ENCODE data around the gene TRPM5.
A peak's percentile ranks its signal among the peaks of the same experiment; 100 is the strongest.

Gene TRPM5

DNA sequence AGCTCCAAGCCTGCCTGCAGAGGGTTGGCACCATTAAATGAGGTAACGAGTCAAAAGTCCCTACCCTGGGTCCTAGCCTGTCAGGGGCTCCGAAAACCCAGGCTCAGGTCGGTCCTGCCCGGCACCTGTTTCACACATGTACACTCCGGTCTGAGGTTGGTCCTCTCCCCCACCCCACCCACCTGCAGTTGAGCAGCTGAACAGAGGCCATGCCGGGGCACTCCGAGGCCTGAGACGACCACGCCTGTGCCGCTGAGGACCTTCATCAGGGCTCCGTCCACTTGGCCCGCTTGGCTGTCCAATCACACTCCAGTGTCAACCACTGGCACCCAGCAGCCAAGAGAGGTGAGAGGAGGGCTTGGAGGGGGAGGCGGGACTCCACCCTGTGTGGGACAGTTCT lies 42.2 kb downstream of the TRPM5 start:
- no peak for DNase-seq

DNA sequence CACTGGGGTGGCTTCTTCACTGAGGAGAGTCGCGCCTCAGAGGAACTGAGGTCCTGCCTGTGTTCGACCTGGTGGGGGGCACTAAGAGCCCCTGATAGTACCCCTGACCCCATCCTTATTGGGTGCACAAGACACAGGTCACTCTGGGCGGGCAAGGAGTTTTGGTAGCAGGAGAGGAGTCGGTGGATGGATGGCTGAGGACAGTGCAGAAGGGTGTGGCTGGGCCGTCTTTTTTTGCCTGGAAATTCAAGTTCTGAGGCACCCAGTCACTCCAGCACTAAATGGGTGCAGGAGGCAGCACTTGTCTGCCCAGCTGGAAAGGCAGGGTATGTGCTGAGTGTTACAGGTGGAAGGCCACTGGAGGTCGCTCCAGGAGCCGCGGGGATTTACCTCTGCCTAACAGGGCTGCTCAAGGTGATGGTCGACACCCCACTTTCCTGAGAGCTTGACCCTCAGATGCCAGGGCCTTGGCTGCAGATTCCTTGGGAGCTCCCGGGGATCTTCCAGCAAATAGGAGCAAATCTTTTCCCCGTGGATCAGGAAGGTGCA lies 42.8 kb downstream of the TRPM5 start:
- DNase-seq: no peak

DNA sequence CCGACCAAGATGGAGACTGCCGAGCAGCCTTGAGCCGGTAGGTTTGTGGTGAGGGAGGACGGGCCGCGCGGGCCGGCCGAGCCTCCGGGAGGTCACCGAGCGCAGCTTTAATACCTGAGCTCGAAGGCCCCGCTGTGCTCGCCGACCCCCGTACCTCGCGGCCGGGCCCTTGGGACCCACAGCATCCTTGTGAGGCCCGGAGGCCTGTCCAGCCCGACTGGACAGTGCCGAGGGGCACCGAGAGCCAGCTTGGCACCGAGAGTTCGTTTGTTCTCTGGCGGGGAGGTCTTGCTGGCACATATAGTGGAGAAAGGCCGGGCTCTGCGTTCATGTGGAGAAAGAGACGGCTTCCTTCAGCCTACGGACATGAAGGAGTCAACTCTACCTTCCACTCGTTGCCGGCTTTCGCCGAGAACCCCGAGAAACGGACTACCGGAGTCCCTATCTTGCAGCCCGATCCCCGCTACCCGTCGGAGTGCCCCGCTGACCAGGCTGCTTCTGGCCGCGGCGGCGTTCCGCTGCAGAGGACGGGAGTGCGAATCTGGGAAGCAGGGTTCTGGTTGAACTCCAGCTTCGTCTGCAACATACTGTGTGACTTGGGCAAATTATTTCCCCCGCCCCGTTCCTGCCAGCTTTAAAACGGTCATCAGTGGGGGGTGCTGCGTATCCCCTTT lies 43.4 kb downstream of the TRPM5 start:
- no peak for DNase-seq

DNA sequence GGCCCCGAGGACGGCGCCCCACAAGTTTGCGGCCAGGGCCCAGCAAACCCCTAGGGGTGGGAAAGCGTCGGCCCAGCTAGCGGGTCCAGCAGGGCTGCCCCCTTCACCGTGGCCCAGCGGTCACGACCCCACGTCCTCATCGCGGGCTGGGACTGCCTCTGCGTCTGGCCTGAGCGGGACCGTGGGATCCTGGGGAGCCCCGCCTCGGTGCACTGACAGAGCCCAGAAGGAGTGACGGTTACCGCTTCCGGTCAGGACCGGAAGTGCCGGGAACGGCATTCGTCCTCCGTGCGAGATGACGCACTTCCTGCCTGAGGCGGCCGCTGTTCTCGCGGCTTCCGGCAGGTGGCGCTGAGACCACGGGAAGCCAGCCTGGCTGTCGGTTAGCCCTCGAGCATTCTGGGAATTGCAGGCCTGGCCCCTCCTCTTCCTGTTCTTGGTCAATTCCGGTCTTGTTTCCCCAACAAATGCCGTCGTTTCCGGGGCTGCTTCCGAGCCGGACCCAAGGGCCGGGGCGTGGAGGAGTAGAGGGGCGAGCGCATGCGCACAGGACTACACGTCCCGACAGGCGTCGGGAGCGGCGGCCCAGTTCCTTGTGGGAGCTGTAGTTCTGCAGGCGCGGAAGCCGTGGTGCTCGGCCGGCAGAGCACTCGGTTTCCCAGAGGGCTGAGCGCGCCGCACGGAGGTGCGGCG lies 44.1 kb downstream of the TRPM5 start, which contains the start of gene TSSC4:
TSS of gene TSSC4 (plus strand) at position 682 of the 693 bp plus-strand sequence. CDS start 1,884 bp downstream, outside the sequence.
- peak; percentile 98 for DNase-seq

DNA sequence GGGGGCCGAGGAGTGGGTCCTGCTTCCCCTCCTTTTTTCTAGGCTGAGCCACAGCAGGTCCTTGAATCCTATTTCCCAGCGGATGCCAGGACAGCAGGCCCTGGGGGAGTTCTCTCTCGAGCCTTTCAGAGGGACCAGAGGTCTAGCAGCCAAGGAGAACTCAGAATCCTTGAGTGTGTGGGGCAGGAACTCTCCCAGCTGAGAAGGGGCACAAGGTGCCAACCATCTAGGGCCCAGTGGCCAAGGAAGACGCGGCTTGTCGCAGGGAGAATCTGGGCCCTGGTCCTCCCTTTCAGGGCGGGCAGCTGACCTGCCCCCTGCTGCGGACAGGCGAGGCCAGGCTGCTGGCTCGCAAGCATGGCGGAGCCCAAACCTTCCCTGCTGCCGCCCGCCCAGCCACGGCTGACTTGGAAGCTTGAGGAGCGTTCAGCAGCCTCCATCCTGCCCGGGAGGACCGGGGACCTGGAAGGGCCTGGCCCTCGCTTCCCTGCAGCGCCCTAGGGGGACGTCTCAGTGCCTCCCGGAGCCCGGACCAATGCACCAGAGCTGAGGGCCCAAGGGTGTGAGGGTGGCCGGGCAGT lies 44.7 kb downstream of the TRPM5 start:
- DNase-seq: peak; percentile 34

DNA sequence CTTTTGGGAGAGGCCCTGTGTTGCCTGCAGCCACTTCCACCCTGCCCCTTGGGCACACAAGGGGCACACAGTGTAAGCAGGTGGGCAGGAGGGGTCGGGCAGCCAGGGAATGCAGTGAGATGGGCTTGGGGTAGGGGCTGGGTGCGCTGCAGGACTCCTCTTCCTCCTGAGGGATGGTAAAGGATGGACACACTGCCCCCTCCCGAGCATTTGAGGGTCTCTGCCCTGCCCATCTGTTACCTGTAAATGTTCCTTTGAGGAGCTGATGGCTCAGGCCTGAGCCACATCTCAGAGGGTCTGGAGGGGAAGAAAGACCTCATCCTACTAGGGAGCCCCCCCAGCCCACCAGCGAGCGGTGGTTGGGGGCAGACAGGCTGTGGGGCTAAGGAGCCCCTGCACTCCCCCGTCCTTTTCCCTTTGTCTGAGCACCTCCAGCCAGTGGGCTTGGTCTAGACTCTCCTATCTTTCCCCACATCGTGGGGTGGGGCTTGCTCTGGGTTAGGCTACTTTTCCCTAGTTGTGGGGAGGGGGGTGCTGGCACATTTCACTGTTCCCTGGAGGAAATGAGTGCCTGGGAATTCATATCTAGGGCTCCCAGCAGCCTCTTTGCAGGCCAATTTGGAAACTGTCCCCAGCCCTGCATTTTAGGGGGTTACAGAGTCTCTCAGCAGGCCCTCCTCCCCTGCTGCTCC lies 45.5 kb downstream of the TRPM5 start:
- DNase-seq: no peak

DNA sequence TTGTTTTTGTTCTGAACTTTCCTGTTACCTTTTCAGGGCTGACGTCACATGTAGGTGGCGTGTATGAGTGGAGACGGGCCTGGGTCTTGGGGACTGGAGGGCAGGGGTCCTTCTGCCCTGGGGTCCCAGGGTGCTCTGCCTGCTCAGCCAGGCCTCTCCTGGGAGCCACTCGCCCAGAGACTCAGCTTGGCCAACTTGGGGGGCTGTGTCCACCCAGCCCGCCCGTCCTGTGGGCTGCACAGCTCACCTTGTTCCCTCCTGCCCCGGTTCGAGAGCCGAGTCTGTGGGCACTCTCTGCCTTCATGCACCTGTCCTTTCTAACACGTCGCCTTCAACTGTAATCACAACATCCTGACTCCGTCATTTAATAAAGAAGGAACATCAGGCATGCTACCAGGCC lies 47.3 kb downstream of the TRPM5 start:
- no peak for DNase-seq

DNA sequence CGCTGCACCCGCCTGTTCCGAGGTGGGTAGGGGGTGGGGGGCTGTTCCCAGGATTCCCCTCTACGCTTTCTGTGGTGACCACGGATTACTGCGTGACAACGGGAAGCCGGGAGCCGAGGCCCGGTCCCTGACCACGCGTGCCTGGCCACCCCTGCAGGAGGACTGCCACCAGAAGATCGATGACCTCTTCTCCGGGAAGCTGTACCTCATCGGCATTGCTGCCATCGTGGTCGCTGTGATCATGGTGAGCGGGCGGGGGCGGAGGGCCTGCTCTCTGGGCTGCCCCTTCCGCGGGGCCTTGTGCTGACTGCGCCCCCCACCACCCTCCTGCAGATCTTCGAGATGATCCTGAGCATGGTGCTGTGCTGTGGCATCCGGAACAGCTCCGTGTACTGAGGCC lies 47.8 kb downstream of the TRPM5 start:
- DNase-seq: no peak

DNA sequence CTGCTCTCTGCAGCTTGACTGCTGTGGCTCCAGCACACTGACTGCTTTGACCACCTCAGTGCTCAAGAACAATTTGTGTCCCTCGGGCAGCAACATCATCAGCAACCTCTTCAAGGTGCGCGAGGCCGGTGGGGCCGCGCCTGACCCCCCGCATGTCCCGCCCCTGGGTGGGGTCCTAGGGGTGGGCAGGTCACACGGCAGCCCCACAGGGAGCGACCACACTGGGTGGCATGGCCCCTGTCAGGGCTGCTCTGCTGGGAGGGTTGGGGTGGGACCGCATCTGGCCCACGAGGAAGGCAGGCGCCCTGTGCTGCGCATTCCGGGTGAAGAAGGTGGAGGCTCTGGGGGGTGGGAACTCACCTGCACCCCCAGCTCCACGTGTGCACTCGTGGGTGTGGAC lies 48.5 kb downstream of the TRPM5 start:
- DNase-seq: no peak

DNA sequence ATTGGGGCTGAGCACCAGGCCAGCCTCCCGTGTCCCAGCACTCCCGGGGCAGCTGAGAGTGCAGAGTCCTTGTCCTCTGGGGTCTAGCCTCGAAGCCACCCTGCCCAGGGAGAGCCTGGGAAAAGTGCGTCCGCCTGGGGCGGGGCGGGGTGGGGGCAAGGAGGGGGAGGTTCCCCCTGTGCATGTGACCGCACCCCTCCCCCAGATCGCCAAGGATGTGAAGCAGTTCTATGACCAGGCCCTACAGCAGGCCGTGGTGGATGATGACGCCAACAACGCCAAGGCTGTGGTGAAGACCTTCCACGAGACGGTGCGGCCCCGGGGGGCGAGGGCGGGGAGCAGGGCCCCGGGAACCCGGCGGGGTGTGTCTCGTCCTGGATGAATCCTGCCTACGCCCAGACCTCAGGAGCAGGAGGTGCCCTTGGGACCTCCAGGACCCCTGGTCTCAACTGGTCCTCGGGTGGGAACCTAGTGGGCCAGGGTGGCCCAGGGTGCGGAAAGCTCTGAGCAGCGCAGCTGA lies 49.0 kb downstream of the TRPM5 start:
- no peak for DNase-seq

DNA sequence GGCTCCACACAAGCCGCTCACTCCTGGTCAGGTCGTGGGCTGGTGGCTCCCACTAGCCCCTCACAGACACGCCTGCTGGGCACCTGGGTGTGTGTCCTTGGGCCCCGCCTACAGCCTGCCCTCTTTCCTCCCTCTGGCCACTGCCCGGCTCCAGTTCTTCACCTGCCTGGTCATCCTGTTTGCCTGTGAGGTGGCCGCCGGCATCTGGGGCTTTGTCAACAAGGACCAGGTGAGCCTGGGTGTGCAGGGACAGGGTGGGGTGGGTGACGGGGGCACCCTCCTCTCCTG lies 49.6 kb downstream of the TRPM5 start:
- DNase-seq: no peak

Measured in stimulated activated CD4-positive, alpha-beta T cell treated with anti-CD3 and anti-CD28 coated beads, Interleukin-4, amount 100 ng/mL, for 1 hour (primary cell).